Natural killer cell treated with Interleukin-12 subunit alpha and Interleukin-12 subunit beta and Interleukin-15 and Interleukin-18, amount 100 ng/mL, for 72 hours (primary cell): ENCODE data around the gene ADRA2A. TPM values are rescaled to one million over a fixed set of nuclear protein-coding genes. Genes with fewer than 3 reads are reported as not detected.
A peak's percentile ranks its signal among the peaks of the same experiment; 100 is the strongest.

Experiments used
- ATAC-seq, 2 donors: fragments of 150-1000 bp; cut with Tn5 transposase in 1 of 2; sonication (Bioruptor Pico), chemical (Tn5 transposase) in 1 of 2; 2 replicates each; pipeline ENCODE4 v1.10.0; 2021
- DNase-seq: peaks from one replicate; pipeline ENCODE4 v3.0.0; 2022; ENCODE audit warnings: low spot score
- H3K27ac Mint-ChIP-seq, 2 donors: 1 replicate in 1 of 2; 2 replicates in 1 of 2; pipeline ENCODE4 v1.8.0; 2022; ENCODE audit warnings: mixed read lengths in 2 of 2, mild to moderate bottlenecking in 1 of 2, moderate library complexity in 1 of 2
- H3K27me3 Mint-ChIP-seq, 2 donors: 1 replicate in 1 of 2; 2 replicates in 1 of 2; pipeline ENCODE4 v1.8.0; 2022; ENCODE audit warnings: mixed read lengths in 2 of 2
- H3K36me3 Mint-ChIP-seq: one replicate; pipeline ENCODE4 v1.8.0; 2022; ENCODE audit warnings: mixed read lengths
- H3K4me1 Mint-ChIP-seq, 2 donors: 1 replicate in 1 of 2; 2 replicates in 1 of 2; pipeline ENCODE4 v1.8.0; 2022; ENCODE audit warnings: low read depth in 2 of 2, mixed read lengths in 2 of 2, mild to moderate bottlenecking in 1 of 2
- H3K4me3 Mint-ChIP-seq: one replicate; pipeline ENCODE4 v1.8.0; 2022; ENCODE audit warnings: mixed read lengths
- H3K9me3 Mint-ChIP-seq: 2 replicates; pipeline ENCODE4 v1.8.0; 2022; ENCODE audit warnings: mixed read lengths
- total RNA-seq, 2 donors: library from RNA; stranded (reverse); gene quantifications; one replicate each; pipeline ENCODE4 v1.2.3, GENCODE V29; 2022

Gene ADRA2A
- total RNA-seq, 2 donors from 2014 or later = not detected

DNA sequence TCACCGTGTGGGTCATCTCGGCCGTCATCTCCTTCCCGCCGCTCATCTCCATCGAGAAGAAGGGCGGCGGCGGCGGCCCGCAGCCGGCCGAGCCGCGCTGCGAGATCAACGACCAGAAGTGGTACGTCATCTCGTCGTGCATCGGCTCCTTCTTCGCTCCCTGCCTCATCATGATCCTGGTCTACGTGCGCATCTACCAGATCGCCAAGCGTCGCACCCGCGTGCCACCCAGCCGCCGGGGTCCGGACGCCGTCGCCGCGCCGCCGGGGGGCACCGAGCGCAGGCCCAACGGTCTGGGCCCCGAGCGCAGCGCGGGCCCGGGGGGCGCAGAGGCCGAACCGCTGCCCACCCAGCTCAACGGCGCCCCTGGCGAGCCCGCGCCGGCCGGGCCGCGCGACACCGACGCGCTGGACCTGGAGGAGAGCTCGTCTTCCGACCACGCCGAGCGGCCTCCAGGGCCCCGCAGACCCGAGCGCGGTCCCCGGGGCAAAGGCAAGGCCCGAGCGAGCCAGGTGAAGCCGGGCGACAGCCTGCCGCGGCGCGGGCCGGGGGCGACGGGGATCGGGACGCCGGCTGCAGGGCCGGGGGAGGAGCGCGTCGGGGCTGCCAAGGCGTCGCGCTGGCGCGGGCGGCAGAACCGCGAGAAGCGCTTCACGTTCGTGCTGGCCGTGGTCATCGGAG is 1.8 kb downstream of the ADRA2A start:
- H3K4me1 Mint-ChIP-seq = peaks cover 2 to 3% of the 10 kb centered on the region in 2 donors
- H3K27me3 Mint-ChIP-seq = peaks cover 35 to 38% of the 10 kb centered on the region in 2 donors
- H3K27ac Mint-ChIP-seq = no peak overlapping the region
- no peaks in the 10 kb centered on the region for H3K36me3 Mint-ChIP-seq
- DNase-seq = no peak
- H3K9me3 Mint-ChIP-seq = no peaks in the 10 kb centered on the region
- ATAC-seq = no peak
- H3K4me3 Mint-ChIP-seq = peak overlapping the region; percentile 58

DNA sequence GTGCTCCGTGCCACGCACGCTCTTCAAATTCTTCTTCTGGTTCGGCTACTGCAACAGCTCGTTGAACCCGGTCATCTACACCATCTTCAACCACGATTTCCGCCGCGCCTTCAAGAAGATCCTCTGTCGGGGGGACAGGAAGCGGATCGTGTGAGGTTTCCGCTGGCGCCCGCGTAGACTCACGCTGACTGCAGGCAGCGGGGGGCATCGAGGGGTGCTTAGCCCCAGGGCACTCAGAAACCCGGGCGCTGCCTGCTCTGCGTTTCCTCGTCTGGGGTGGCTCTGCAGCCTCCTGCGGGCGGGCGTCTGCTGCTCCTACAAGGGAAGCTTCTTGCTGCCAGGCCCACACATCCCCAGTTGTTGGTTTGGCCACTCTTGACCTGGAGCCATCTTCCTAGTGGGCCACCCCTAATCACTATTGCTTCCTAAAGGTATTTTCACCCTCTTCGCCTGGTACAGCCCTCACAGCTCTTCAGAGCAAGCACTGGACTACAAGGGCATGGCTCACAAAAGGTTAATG is 2.5 kb downstream of the ADRA2A start:
- ATAC-seq (no peak), DNase-seq (no peak)
- H3K27ac Mint-ChIP-seq = no peak overlapping the region
- H3K27me3 Mint-ChIP-seq = peaks cover 28 to 34% of the 10 kb centered on the region in 2 donors
- H3K4me1 Mint-ChIP-seq = peaks cover 2 to 3% of the 10 kb centered on the region in 2 donors
- H3K36me3 Mint-ChIP-seq = no peaks in the 10 kb centered on the region
- no peaks in the 10 kb centered on the region for H3K9me3 Mint-ChIP-seq
- peak overlapping the region; percentile 36 for H3K4me3 Mint-ChIP-seq

DNA sequence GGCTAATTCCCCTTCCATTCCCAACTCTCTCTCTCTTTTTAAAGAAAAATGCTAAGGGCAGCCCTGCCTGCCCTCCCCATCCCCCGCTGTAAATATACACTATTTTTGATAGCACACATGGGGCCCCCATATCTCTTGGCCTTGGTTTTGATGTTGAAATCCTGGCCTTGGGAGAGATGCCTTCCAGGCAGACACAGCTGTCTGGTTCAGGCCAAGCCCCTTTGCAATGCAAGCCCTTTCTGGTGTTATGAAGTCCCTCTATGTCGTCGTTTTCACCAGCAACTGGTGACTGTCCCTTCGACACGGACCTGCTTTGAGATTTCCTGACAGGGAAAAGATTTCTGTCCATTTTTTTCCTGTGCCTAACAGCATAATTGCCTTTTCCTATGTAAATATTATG is 3.0 kb downstream of the ADRA2A start:
- DNase-seq (no peak), ATAC-seq (no peak)
- Mint-ChIP-seq H3K27me3 (peaks cover 23 to 29% of the 10 kb centered on the region in 2 donors), H3K9me3 (no peaks in the 10 kb centered on the region), H3K4me3 (peak overlapping the region; percentile 36), H3K36me3 (no peaks in the 10 kb centered on the region), H3K4me1 (peaks cover 2 to 3% of the 10 kb centered on the region in 2 donors), H3K27ac (no peak overlapping the region)

DNA sequence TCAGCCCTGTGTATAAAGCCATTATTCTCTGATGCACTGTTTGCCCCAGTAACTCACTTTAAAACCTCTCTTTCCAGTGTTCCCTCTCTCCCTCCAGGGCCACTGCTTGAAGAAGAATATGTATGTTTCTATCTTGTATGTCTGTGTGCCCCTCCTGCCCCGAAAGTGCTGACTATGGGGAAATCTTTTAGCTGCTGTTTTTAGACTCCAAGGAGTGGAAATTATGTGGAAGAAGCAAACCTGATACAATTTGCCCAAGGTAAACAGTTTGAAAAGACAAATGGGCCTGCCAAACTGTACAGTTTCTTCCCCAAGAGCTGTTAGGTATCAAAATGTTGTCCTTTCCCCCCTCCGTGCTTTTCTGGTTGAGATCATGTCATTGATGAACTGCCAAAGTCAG is 3.4 kb downstream of the ADRA2A start:
- no peak overlapping the region for H3K27ac Mint-ChIP-seq
- ATAC-seq (no peak), DNase-seq (no peak)
- H3K4me3 Mint-ChIP-seq = no peak overlapping the region
- H3K4me1 Mint-ChIP-seq = peaks cover 2 to 3% of the 10 kb centered on the region in 2 donors
- no peaks in the 10 kb centered on the region for H3K9me3 Mint-ChIP-seq
- peaks cover 19 to 26% of the 10 kb centered on the region in 2 donors for H3K27me3 Mint-ChIP-seq
- no peaks in the 10 kb centered on the region for H3K36me3 Mint-ChIP-seq

DNA sequence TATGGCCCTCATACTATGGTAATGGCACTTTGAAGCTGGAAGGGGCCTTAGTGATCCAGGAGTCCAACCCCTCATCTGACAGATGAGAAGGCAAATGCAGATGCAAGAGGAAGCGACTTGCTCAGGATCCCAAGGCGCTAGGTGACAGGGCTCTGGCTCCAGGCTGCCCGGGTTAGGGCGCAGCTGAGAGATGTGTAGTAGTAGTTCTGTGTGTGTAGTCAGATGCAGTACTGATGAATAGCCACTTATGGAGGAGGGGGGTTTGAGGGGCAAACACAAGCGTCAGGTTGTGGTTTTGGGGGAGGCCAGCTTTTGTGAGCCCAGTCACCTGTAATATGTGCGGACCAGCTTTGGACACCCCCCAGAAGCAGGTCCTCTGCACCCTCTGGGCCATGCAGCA is 4.8 kb downstream of the ADRA2A start:
- no peaks in the 10 kb centered on the region for H3K36me3 Mint-ChIP-seq
- H3K27me3 Mint-ChIP-seq = peaks cover 16 to 32% of the 10 kb centered on the region in 2 donors
- H3K4me3 Mint-ChIP-seq = no peak overlapping the region
- peaks cover 2 to 3% of the 10 kb centered on the region in 2 donors for H3K4me1 Mint-ChIP-seq
- ATAC-seq (no peak), DNase-seq (no peak)
- no peaks in the 10 kb centered on the region for H3K9me3 Mint-ChIP-seq
- no peak overlapping the region for H3K27ac Mint-ChIP-seq

DNA sequence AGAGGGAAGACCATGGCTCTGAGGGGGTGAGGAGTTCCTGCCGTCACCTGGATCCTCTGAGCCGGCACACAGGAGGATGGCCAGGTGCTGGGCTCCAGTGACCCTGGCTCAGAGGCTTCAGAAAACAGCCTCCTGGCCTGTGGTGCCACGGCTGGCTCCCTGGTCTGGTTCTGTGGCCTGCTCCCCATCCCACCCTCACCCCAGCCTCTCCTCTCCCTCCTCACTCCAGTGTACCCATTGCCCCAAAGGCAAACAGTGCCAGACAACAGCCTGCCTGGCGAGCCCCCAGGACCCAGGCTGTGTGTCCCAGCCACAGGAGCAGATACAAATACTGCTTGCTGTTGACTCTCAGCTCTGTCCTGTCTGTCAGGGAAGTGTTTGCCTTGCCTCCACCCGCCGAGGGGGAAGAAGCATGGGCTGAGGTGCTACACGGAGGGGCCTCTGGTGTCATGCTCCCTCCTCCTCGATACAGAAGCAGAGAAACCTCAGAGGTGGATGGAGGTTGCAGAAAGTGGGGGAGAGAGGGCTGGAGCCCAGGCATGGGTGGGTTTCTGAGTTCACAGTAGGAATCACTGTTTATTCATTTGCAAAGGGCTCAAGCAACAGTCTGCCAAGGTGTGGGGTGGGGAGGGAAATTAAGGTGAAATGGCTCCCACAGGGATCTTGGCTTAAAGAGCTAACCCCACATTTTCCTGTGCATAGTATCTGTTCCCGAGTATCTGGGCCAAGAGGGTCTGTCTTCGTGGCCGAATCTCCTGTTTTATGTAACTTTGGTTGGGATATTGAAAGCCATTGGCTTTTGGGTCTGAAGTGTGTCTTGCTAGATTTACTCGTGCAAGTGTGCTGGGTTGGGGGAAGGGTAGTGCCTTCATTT is 5.5 kb downstream of the ADRA2A start:
- H3K27ac Mint-ChIP-seq = no peak overlapping the region
- peaks cover 2 to 3% of the 10 kb centered on the region in 2 donors for H3K4me1 Mint-ChIP-seq
- no peak overlapping the region for H3K4me3 Mint-ChIP-seq
- H3K27me3 Mint-ChIP-seq = peaks cover 16 to 35% of the 10 kb centered on the region in 2 donors
- no peak for ATAC-seq
- no peak for DNase-seq
- no peaks in the 10 kb centered on the region for H3K36me3 Mint-ChIP-seq
- no peaks in the 10 kb centered on the region for H3K9me3 Mint-ChIP-seq

DNA sequence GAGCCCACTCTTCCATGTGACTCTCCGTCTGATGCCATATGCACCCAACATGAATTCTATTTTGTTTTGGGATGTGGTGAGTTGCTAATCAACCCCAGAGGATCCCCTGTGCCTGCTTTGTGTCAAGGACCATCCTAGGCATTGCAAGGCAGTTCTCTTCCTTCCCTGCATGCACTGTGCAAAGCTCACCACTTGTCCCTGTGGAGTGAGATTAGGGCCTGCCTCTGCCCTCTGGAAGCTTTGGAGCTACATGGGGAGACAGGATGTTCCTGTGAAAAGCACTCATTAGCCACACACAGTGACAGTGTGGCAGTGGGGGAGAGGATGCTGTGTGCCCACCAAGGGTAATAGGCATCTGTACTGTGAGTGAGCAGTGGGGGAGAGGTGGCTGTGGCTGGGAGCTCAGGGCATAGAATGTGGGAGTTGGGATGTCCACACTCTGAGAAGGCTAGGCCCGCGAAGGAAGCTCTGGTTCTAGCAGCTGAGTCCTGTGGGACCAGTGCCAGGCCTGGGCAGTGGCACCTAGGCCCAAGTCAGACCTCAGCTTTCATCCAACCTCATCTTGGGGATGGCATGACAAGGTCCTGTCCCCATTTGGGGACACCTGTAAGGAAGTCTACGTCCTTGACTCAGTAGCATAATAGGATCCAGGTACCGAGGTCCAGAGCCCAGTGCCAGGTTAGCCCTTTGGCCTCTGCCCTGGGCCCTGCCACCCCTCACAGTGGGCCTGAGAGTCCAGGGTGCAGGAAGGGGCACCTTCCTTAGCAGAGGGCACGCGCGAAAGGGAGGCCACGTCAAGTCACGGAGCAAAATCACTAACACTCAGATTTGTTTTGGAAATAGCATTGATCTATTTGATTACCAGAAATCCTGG is 6.6 kb downstream of the ADRA2A start:
- peaks cover 16 to 29% of the 10 kb centered on the region in 2 donors for H3K27me3 Mint-ChIP-seq
- ATAC-seq (peak in 1 of 2 donors; percentile 7), DNase-seq (no peak)
- H3K9me3 Mint-ChIP-seq = no peaks in the 10 kb centered on the region
- H3K27ac Mint-ChIP-seq = no peak overlapping the region
- no peak overlapping the region for H3K4me3 Mint-ChIP-seq
- H3K4me1 Mint-ChIP-seq = peaks cover 2 to 3% of the 10 kb centered on the region in 2 donors
- H3K36me3 Mint-ChIP-seq = no peaks in the 10 kb centered on the region

DNA sequence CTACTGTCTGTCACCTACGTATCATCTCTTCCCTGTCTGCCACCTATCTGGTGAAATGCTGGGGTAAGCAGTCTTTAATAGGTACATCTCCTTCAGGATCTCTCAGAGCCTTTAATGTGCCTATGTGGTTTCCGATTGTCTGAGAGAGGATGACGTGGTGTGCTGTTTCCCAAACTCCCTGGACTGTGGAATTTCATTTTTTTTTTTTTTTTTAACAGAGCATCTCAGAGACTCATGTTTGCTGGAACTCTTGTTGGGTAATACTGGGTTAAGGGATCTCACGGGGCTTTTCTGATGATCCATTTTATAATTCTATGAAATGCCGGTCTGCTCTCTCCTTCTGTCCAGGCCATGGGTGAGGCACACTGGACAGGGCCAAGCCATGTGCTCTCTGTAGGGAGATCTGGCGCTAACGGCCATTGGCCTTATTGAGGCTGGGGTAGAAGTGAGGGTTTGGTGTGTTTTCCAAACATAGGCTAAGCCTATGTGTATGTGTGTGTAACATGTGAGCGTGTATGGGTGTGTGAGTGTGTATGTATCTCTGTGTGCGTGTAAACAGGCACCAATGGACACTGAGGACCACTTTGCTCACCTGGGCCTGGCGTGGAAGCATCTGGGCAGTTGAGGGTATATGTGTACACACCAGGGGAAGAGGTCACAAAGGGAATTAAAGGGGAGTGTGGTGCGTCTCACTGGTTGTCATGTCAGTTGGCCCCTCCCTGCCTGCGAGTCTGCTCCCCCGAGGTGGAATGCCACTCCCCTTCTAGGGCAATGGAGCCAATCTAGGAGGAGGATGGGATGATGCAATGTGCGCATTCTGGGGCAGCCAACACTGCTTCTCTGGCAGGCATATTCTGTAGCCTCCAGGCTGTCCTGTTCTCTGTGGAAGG is 7.8 kb downstream of the ADRA2A start:
- no peak overlapping the region for H3K4me3 Mint-ChIP-seq
- H3K27me3 Mint-ChIP-seq = peaks cover 8 to 24% of the 10 kb centered on the region in 2 donors
- H3K9me3 Mint-ChIP-seq = no peaks in the 10 kb centered on the region
- DNase-seq (no peak), ATAC-seq (no peak)
- no peaks in the 10 kb centered on the region for H3K4me1 Mint-ChIP-seq
- no peak overlapping the region for H3K27ac Mint-ChIP-seq
- H3K36me3 Mint-ChIP-seq = no peaks in the 10 kb centered on the region

DNA sequence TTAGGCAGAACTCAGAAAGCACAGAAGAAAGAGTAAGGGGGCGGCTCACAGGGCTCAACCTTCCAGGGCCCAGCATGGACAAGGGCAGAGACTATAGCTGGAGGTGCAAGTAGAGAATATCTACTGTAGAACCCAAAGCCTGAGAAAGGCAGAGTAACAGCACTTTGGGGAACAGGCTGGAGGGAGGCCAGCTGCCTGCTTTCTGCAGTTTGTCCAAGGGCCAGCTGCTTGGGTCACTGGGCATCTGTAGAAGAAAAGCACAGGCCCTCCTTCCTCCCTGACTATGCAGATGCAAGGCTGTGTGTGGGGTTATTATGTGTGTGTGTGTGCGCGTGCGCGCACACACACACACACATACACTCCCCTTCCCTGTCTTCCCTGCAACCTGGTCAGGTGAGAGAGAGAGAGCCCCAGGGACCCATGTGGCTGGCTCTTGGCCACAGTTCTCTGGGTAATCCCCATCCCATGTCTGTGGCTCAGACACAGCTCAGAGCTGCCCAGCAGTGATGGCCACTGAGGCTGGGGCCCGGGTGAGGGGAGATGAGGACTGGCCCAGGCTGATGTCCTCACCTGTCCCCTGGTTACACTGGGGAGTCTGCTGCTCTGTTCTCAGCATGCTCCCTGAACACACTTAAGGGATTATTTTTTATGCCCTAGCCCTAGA is 9.0 kb downstream of the ADRA2A start:
- peak in 1 of 2 donors; percentile 26 for ATAC-seq

DNA sequence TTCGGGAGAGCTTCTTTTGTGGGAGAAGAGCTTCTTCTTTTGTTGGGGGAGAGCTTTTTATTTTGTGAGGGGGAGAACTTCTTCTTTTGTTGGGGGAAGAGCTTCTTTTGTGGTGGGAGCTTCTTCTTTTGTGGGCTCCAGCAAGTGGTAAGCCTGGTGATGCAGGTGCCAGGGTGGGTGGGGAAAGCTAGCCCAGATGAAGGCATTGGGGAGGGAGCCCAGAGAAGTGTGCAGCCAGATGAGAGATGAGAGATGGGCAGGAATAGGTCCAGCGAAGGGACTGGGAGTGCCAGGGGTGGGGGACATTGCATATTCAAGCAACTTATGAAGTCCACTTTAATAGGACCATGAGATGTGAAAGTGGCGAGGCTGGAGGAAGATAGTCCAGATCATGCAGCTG is 9.7 kb downstream of the ADRA2A start:
- no peak overlapping the region for H3K27ac Mint-ChIP-seq
- no peaks in the 10 kb centered on the region for H3K9me3 Mint-ChIP-seq
- H3K4me1 Mint-ChIP-seq = no peaks in the 10 kb centered on the region
- ATAC-seq (no peak), DNase-seq (no peak)
- H3K27me3 Mint-ChIP-seq = peaks cover 15 to 18% of the 10 kb centered on the region in 2 donors
- no peak overlapping the region for H3K4me3 Mint-ChIP-seq
- no peaks in the 10 kb centered on the region for H3K36me3 Mint-ChIP-seq

More for the DNA sequence above, 9.0 kb downstream of the ADRA2A start:
- Mint-ChIP-seq H3K9me3 (no peaks in the 10 kb centered on the region), H3K27ac (no peak overlapping the region), H3K4me1 (no peaks in the 10 kb centered on the region), H3K36me3 (no peaks in the 10 kb centered on the region), H3K4me3 (no peak overlapping the region), H3K27me3 (peaks cover 11 to 18% of the 10 kb centered on the region in 2 donors)
- DNase-seq = no peak

DNA sequence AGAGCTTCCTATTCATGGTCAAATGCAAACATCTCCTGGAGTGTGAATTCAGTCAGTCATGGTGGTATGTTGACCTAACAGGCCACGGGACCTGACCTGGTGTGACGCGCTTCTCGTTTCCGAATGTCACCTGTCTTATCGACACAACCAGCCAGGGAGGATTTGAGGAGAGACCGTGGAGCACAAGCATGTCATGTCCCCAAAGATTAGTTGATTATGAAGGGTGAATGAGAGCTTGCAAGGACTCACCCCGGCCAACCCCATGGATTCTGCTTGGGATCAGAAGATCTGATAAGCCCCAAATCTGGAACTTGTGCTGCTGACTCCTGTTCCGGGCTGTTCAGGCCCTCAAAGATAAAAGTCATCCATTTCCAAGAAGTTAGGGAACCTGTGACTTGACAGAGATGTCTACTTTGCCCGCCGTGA is 10.5 kb downstream of the ADRA2A start:
- Mint-ChIP-seq H3K9me3 (no peaks in the 10 kb centered on the region), H3K27ac (no peak overlapping the region), H3K4me1 (no peaks in the 10 kb centered on the region), H3K4me3 (no peak overlapping the region), H3K27me3 (peaks cover 21 to 22% of the 10 kb centered on the region in 2 donors), H3K36me3 (no peaks in the 10 kb centered on the region)
- DNase-seq = no peak
- ATAC-seq = no peak

DNA sequence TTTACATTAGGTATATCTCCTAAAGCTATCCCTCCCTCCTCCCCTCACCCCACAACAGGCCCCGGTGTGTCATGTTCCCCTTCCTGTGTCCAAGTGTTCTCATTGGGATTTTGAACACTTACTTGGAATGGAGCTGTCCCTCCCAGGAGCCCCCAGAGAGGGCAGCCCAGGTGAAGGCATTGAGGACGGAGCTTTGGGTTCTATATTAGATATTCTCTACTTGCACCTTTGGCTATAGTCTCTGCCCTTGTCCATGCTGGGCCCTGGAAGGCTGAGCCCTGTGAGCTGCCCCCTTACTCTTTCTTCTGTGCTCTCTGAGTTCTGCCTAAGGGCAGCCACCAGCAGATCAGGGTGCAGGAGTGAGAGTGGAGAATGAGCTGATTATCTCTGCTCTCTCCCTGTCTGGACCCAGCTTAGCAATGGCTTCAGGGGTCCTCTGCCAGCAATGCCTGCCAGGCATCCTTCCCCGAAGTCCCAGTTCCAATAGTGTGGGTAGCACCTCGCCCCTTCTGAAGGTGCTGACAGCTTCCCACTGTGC is 11.2 kb downstream of the ADRA2A start:
- no peak for DNase-seq
- H3K36me3 Mint-ChIP-seq = no peaks in the 10 kb centered on the region
- H3K9me3 Mint-ChIP-seq = no peaks in the 10 kb centered on the region
- no peaks in the 10 kb centered on the region for H3K4me1 Mint-ChIP-seq
- no peak overlapping the region for H3K27ac Mint-ChIP-seq
- H3K27me3 Mint-ChIP-seq = peaks cover 23 to 28% of the 10 kb centered on the region in 2 donors
- ATAC-seq = no peak
- H3K4me3 Mint-ChIP-seq = no peak overlapping the region
